ENCODE data around the gene HEPN1. TPM values are rescaled to one million over a fixed set of nuclear protein-coding genes. Genes with fewer than 3 reads are reported as not detected.

HEPN1 gene
- total and polyA plus RNA-seq, 10 of the 15 experiments (the other 5 are each of a cell fraction or from before 2014, with no cell fraction given) = not detected

GRCh38 chr11:124944565-124944964 lies 25.5 kb downstream of the HEPN1 start:
- DNase-seq (ENCODE audit: low read depth, low spot score) (no peak), ATAC-seq (no peak), FAIRE-seq (no peak)
- no TSS peak for BruUV-seq (replicated peaks)
- Histone ChIP-seq H3K27ac (ENCODE audit: control insufficient read depth, insufficient read depth) (no peak overlapping the region), H3K4me3 (no peak overlapping the region), H2AFZ (ENCODE audit: control insufficient read depth, low read depth, low read length) (no peak overlapping the region), H3K4me1 (ENCODE audit: control insufficient read depth, insufficient read depth, low read length) (no peaks in the 10 kb centered on the region), H4K20me1 (ENCODE audit: control insufficient read depth, insufficient read depth) (no peaks in the 10 kb centered on the region), H3K27me3 (replicated peaks in 1 of 2; ENCODE audit: control insufficient read depth in 2 of 2, insufficient read depth in 2 of 2, low read length in 1 of 2) (no peaks in the 10 kb centered on the region), H3K9me3 (replicated peaks; ENCODE audit: control insufficient read depth, insufficient read depth, low read length) (no peaks in the 10 kb centered on the region), H3K4me2 (ENCODE audit: control insufficient read depth, insufficient read depth) (no peak overlapping the region), H3K36me3 (ENCODE audit: control insufficient read depth in 2 of 2, insufficient read depth in 2 of 2, low read length in 1 of 2) (no peaks in the 10 kb centered on the region), H3K9ac (ENCODE audit: control insufficient read depth, insufficient read depth, low read length) (no peak overlapping the region), H3K79me2 (ENCODE audit: control insufficient read depth, insufficient read depth, low read length) (no peaks in the 10 kb centered on the region)
- ChIA-PET SMC1A (ENCODE audit: uncharacterized antibody, unreplicated experiment) (no interaction called here), CTCF (no interaction called here), RAD21 (ENCODE audit: unreplicated experiment) (no interaction called here), POLR2A (interaction anchor here (1.4 kb wide), 1 partner anchor 9 kb away, joined by 3 read pairs; no protein-coding TSS in a partner anchor)
- intact Hi-C loops (cut with micrococcal nuclease; ENCODE audit: unreplicated experiment) (no loop called here), in situ Hi-C loops (cut with MboI) (no loop called here)
- WGBS (ENCODE audit: insufficient coverage, insufficient replicate concordance, low lambda C conversion rate, missing lambda C conversion rate) = 39% methylated on average over 3 of the region's 3 CpGs
- TF ChIP-seq RB1 (IDR thresholded peaks at IDR 0.05; ENCODE audit: borderline replicate concordance) (no peak), CHD1 (IDR thresholded peaks at IDR 0.05; ENCODE audit: low read depth, low read length) (no peak), EZH2 (IDR thresholded peaks at IDR 0.05; ENCODE audit: borderline replicate concordance, control insufficient read depth, low read depth, low read length) (no peak), FOXK2 (IDR thresholded peaks at IDR 0.05) (no peak)

GRCh38 chr11:124945826-124946225 lies 26.8 kb downstream of the HEPN1 start:
- RAD21 ChIA-PET (ENCODE audit: unreplicated experiment) = no interaction called here
- Histone ChIP-seq H3K27me3 (replicated peaks in 1 of 2; ENCODE audit: control insufficient read depth in 2 of 2, insufficient read depth in 2 of 2, low read length in 1 of 2) (no peaks in the 10 kb centered on the region), H2AFZ (ENCODE audit: control insufficient read depth, low read depth, low read length) (no peak overlapping the region), H3K4me2 (ENCODE audit: control insufficient read depth, insufficient read depth) (no peak overlapping the region), H3K9me3 (replicated peaks; ENCODE audit: control insufficient read depth, insufficient read depth, low read length) (no peaks in the 10 kb centered on the region), H3K79me2 (ENCODE audit: control insufficient read depth, insufficient read depth, low read length) (no peaks in the 10 kb centered on the region), H4K20me1 (ENCODE audit: control insufficient read depth, insufficient read depth) (no peaks in the 10 kb centered on the region), H3K9ac (ENCODE audit: control insufficient read depth, insufficient read depth, low read length) (no peak overlapping the region), H3K36me3 (ENCODE audit: control insufficient read depth in 2 of 2, insufficient read depth in 2 of 2, low read length in 1 of 2) (no peaks in the 10 kb centered on the region), H3K4me3 (no peak overlapping the region), H3K27ac (ENCODE audit: control insufficient read depth, insufficient read depth) (no peak overlapping the region), H3K4me1 (ENCODE audit: control insufficient read depth, insufficient read depth, low read length) (no peaks in the 10 kb centered on the region)
- ATAC-seq = no peak
- in situ Hi-C loops (cut with MboI) = no loop called here
- POLR2A ChIA-PET = interaction anchor here (1.4 kb wide), 1 partner anchor 8 kb away, joined by 3 read pairs; no protein-coding TSS in a partner anchor
- no TSS peak for BruUV-seq (replicated peaks)
- DNase-seq (ENCODE audit: low read depth, low spot score) = no peak
- SMC1A ChIA-PET (ENCODE audit: uncharacterized antibody, unreplicated experiment) = interaction anchor here (1.2 kb wide), 1 partner anchor 8 kb away, joined by 4 read pairs; the partner anchor contains the start of gene CCDC15
- intact Hi-C loops (cut with micrococcal nuclease; ENCODE audit: unreplicated experiment) = no loop called here
- FAIRE-seq = no peak
- WGBS (ENCODE audit: insufficient coverage, insufficient replicate concordance, low lambda C conversion rate, missing lambda C conversion rate) = 63% methylated on average over 6 of the region's 6 CpGs
- CTCF ChIA-PET = no interaction called here
- TF ChIP-seq CEBPZ (IDR thresholded peaks at IDR 0.05; ENCODE audit: low read depth, low read length) (no peak), BCLAF1 (IDR thresholded peaks at IDR 0.05) (no peak), HDAC6 (IDR thresholded peaks at IDR 0.05; ENCODE audit: unreplicated experiment) (no peak), CBX3 (IDR thresholded peaks at IDR 0.05; ENCODE audit: borderline replicate concordance, low read depth) (no peak), SRF (IDR thresholded peaks at IDR 0.05; ENCODE audit: low read depth in 2 of 2, low read length in 2 of 2) (no peak), SP1 (IDR thresholded peaks at IDR 0.05; ENCODE audit: low read depth, low read length) (no peak), TAF1 (IDR thresholded peaks at IDR 0.05; ENCODE audit: borderline replicate concordance, low read depth, low read length) (no peak), CBFB (IDR thresholded peaks at IDR 0.05; ENCODE audit: low read depth) (no peak)

Data from GM12878 (cell line).